MM.1S (cell line): ENCODE data around the gene PMVK.

ENCODE experiments used
- DNase-seq: peaks from one replicate; pipeline ENCODE4 v3.0.0-alpha.2; 2015
- H2AFZ ChIP-seq: fragments of 300-600 bp; sonication (generic); 2 replicates; pipeline ENCODE4 v1.6.0; 2016; ENCODE audit warnings: antibody characterized with exemption, low read length
- H3F3A ChIP-seq: fragments of 300-600 bp; sonication (generic); 2 replicates; pipeline ENCODE4 v1.6.1; 2016; ENCODE audit warnings: mild to moderate bottlenecking, antibody characterized with exemption, low read length, moderate library complexity, mixed read lengths; ENCODE audit not compliant: insufficient read depth
- H3K27ac ChIP-seq: fragments of 300-600 bp; sonication (generic); 2 replicates; pipeline ENCODE4 v1.5.1; 2016; ENCODE audit warnings: mild to moderate bottlenecking, low read length
- H3K27me3 ChIP-seq: fragments of 300-600 bp; sonication (generic); replicated peaks from 2 replicates; pipeline ENCODE4 v1.6.0; 2016; ENCODE audit warnings: low read length; ENCODE audit not compliant: insufficient read depth
- H3K36me3 ChIP-seq: fragments of 300-600 bp; sonication (generic); replicated peaks from 2 replicates; pipeline ENCODE4 v1.6.1; 2016; ENCODE audit warnings: mild to moderate bottlenecking, low read length, mixed read lengths; ENCODE audit not compliant: insufficient read depth
- H3K4me1 ChIP-seq: fragments of 300-600 bp; sonication (generic); 2 replicates; pipeline ENCODE4 v1.6.1; 2016; ENCODE audit warnings: low read length, mixed read lengths
- H3K4me2 ChIP-seq: fragments of 300-600 bp; sonication (generic); 2 replicates; pipeline ENCODE4 v1.6.0; 2016; ENCODE audit warnings: low read depth, low read length
- H3K4me3 ChIP-seq: fragments of 300-600 bp; sonication (generic); 2 replicates; pipeline ENCODE4 v1.5.1; 2016; ENCODE audit warnings: low read length, mixed read lengths
- H3K79me2 ChIP-seq: fragments of 300-600 bp; sonication (generic); 2 replicates; pipeline ENCODE4 v1.6.1; 2016; ENCODE audit warnings: mixed run types, low read length, mixed read lengths
- H3K9ac ChIP-seq: fragments of 300-600 bp; sonication (generic); 2 replicates; pipeline ENCODE4 v1.6.1; 2016; ENCODE audit warnings: low read length, mixed read lengths
- H3K9me2 ChIP-seq: fragments of 300-600 bp; sonication (generic); replicated peaks from 2 replicates; pipeline ENCODE4 v1.6.1; 2016; ENCODE audit warnings: mild to moderate bottlenecking, low read length, mixed read lengths; ENCODE audit not compliant: insufficient read depth
- H3K9me3 ChIP-seq: fragments of 300-600 bp; sonication (generic); replicated peaks from 2 replicates; pipeline ENCODE4 v1.6.1; 2016; ENCODE audit warnings: mild to moderate bottlenecking, low read length, mixed read lengths; ENCODE audit not compliant: insufficient read depth
- H4K20me1 ChIP-seq: fragments of 300-600 bp; sonication (generic); 2 replicates; pipeline ENCODE4 v1.6.1; 2016; ENCODE audit warnings: mild to moderate bottlenecking, low read length, moderate library complexity, mixed read lengths; ENCODE audit not compliant: insufficient read depth
- CTCF ChIP-seq: fragments of 300-600 bp; sonication (generic); IDR thresholded peaks from 2 replicates; pipeline ENCODE4 v1.5.1; 2016; ENCODE audit warnings: antibody characterized with exemption, low read length, mixed read lengths
- EZH2 ChIP-seq: fragments of 300-600 bp; sonication (generic); optimal IDR thresholded peaks from 2 replicates; pipeline ENCODE3; 2017; ENCODE audit warnings: low read depth, mild to moderate bottlenecking, antibody characterized with exemption, low read length, mixed read lengths
- EZH2phosphoT487 ChIP-seq: fragments of 300-600 bp; sonication (generic); IDR thresholded peaks from 2 replicates; pipeline ENCODE4 v1.6.1; 2018; ENCODE audit warnings: antibody characterized with exemption, low read length

The PMVK gene

DNA sequence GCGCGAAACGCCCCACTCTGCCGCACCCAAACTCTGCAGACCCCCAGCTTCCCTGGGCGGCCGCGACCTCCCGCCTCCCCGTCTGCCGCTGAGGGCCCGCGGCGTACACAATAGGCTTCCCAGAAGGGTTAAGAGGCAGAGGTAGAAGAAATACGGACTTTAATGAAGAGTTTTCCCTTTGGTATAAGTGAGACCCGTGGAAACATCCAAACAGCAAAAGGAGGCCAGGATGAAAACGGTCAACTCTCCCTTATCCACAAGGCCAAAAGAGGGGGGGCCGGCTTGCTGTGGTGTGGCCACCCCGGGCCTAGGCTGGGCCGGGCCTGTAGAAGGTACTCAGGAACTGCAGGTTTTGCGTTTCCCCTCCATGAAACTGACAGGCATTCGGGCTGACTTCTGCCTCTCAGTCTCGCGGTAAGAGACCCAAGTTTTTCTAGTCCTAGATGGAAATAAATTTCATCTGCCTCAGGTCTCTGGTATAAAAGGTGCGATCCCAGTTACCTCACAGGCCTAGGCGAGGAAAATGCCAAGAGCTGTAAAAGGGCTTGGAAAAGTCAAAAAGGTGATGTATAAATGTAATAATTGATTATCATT lies 25.7 kb upstream of the PMVK start:
- Histone ChIP-seq H3K4me3 (peak overlapping the region; percentile 88), H4K20me1 (no peaks in the 10 kb centered on the region), H3K9me3 (no peaks in the 10 kb centered on the region), H3K27ac (peak overlapping the region; percentile 91), H3K9ac (peak overlapping the region; percentile 99), H3K4me1 (peaks cover 16% of the 10 kb centered on the region; the same call in 1 of the 2 replicates), H3K27me3 (no peaks in the 10 kb centered on the region), H3K36me3 (peaks cover 18% of the 10 kb centered on the region), H3K9me2 (no peaks in the 10 kb centered on the region), H2AFZ (peak overlapping the region; percentile 54), H3K79me2 (peaks cover 85% of the 10 kb centered on the region), H3F3A (peaks cover 48% of the 10 kb centered on the region), H3K4me2 (peak overlapping the region; percentile 85)
- peak; percentile 81 for DNase-seq
- no peak for TF ChIP-seq EZH2phosphoT487
- TF ChIP-seq CTCF, result no peak
- no peak for TF ChIP-seq EZH2

GRCh38 chr1:154961207-154962155 lies 25.0 kb upstream of the PMVK start, which contains the start of gene PYGO2:
Gene PYGO2, minus strand, starts transcription at chr1:154961782. Its CDS starts 206 bp downstream, at chr1:154961576.
- Histone ChIP-seq H2AFZ (peak within 1 kb of the TSS; percentile 68), H3K36me3 (peaks cover 14% of the 10 kb centered on the region)

More at GRCh38 chr1:154961207-154962155, 25.0 kb upstream of the PMVK start, which contains the start of gene PYGO2:
- Histone ChIP-seq H3K4me2 (peak within 1 kb of the TSS; percentile 85), H3K79me2 (peaks cover 77% of the 10 kb centered on the region), H3K4me3 (peak within 1 kb of the TSS; percentile 88), H3K9me3 (no peaks in the 10 kb centered on the region), H3K27ac (peak within 1 kb of the TSS; percentile 91), H3K4me1 (peaks cover 22% of the 10 kb centered on the region), H3K27me3 (no peaks in the 10 kb centered on the region), H3F3A (peaks cover 56% of the 10 kb centered on the region), H3K9ac (peak within 1 kb of the TSS; percentile 99), H4K20me1 (no peaks in the 10 kb centered on the region), H3K9me2 (no peaks in the 10 kb centered on the region)
- TF ChIP-seq CTCF, result peak; percentile 62
- TF ChIP-seq EZH2, result no peak
- DNase-seq, result peak; percentile 91
